Natural killer cell (primary cell): ENCODE measurements around the gene PALLD. TPM values are rescaled to one million over a fixed set of nuclear protein-coding genes. Genes with fewer than 3 reads are reported as not detected.
A peak's percentile ranks its signal among the peaks of the same experiment; 100 is the strongest.

Experiments used
- ATAC-seq, 3 donors: fragments of 150-1000 bp in 2 of 3; fragments of 200-7000 bp in 1 of 3; cut with Tn5 transposase; 1 replicate in 1 of 3; 2 replicates in 2 of 3; pipeline ENCODE4 v1.10.0; 2021; ENCODE audit warnings: mild to moderate bottlenecking in 2 of 3, moderate library complexity in 2 of 3
- DNase-seq, 2 donors: peaks; one replicate each; pipeline versions ENCODE4 v3.0.0 to v3.0.0-alpha.2; 2013 to 2021; ENCODE audit warnings: mixed read lengths in 1 of 2
- H3K27ac ChIP-seq: one replicate; pipeline ENCODE4 v1.5.1; 2013; ENCODE audit warnings: mild to moderate bottlenecking, low read length
- H3K27me3 ChIP-seq: one replicate; pipeline ENCODE4 v1.6.1; 2013; ENCODE audit warnings: low read length; ENCODE audit not compliant: control insufficient read depth, insufficient read depth
- H3K36me3 ChIP-seq: one replicate; pipeline ENCODE4 v1.6.1; 2013; ENCODE audit warnings: low read length; ENCODE audit not compliant: control insufficient read depth, insufficient read depth
- H3K4me1 ChIP-seq: one replicate; pipeline ENCODE4 v1.6.1; 2013; ENCODE audit warnings: low read length; ENCODE audit not compliant: control insufficient read depth, insufficient read depth
- H3K4me3 ChIP-seq: one replicate; pipeline ENCODE4 v1.5.1; 2013; ENCODE audit warnings: low read length
- H3K9me3 ChIP-seq: one replicate; pipeline ENCODE4 v1.6.1; 2013; ENCODE audit warnings: low read length; ENCODE audit not compliant: control insufficient read depth, insufficient read depth
- H3K27ac Mint-ChIP-seq, 2 donors: one replicate each; pipeline ENCODE4 v1.8.0; 2022; ENCODE audit warnings: mild to moderate bottlenecking in 2 of 2, mixed read lengths in 2 of 2, moderate library complexity in 1 of 2
- H3K27me3 Mint-ChIP-seq, 2 donors: one replicate each; pipeline ENCODE4 v1.8.0; 2022; ENCODE audit warnings: low read depth in 2 of 2, mixed read lengths in 2 of 2
- H3K36me3 Mint-ChIP-seq: one replicate; pipeline ENCODE4 v1.8.0; 2022; ENCODE audit warnings: mixed read lengths
- H3K4me1 Mint-ChIP-seq, 2 donors: one replicate each; pipeline ENCODE4 v1.8.0; 2022; ENCODE audit warnings: mixed read lengths in 2 of 2
- H3K4me3 Mint-ChIP-seq: one replicate; pipeline ENCODE4 v1.8.0; 2022; ENCODE audit warnings: mild to moderate bottlenecking, moderate library complexity, mixed read lengths
- H3K9me3 Mint-ChIP-seq, 2 donors: one replicate each; pipeline ENCODE4 v1.8.0; 2022; ENCODE audit warnings: mixed read lengths in 2 of 2
- WGBS: methylation state at CpG from one replicate; pipeline ENCODE4 v1.1.7; 2013; ENCODE audit warnings: missing lambda C conversion rate; ENCODE audit not compliant: insufficient coverage; 5-methylcytosine and 5-hydroxymethylcytosine counted together
- intact Hi-C: fragments of 100-400 bp; cut with micrococcal nuclease; formaldehyde crosslinking; loops from one replicate; pipeline ENCODE4 v1.14.2; 2022
- total RNA-seq, 4 donors: library from RNA; stranded (reverse); fragments of 120-200 nt in 1 of 4; gene quantifications; one replicate each; pipeline versions ENCODE4 v1.2.3 to v1.2.4, GENCODE V29; 2013 to 2022
- TF ChIP-seq, protein P1 (sequence below): fragments of 200-600 bp; IDR thresholded peaks from one replicate; pipeline ENCODE4 v1.8.0; 2022; ENCODE audit warnings: antibody characterized with exemption

Gene PALLD
- total RNA-seq, 3 donors from 2014 or later (not counting 1 experiment from before 2014, with no cell fraction given): 15.1 to 25.4 (median 22.8) TPM

DNA sequence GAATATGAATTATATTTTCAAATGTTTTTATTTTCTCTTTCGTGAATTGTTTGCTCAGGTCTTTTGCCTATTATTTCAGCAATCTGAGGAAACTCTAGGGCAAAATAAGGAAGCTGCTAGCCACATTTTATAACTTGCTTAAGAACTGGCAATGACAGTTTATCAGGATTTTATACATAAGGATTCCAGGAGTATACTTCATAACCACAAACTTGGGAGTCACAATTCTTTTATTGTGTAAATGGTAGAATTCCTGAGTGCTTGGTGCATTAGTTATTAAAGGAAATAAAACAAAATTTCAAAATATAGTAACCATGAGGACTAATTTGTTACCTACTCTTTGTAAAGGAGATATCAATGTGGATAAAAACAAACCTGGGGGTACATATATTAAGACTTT is 54.4 kb downstream of the PALLD start:
- WGBS: 100% methylated on average over 1 of the region's 1 CpG
- Mint-ChIP-seq H3K36me3 (no peaks in the 10 kb centered on the region), H3K4me3 (no peak overlapping the region), H3K4me1 (no peaks in the 10 kb centered on the region), H3K9me3 (no peaks in the 10 kb centered on the region), H3K27me3 (peaks cover 0 to 10% of the 10 kb centered on the region in 2 donors), H3K27ac (no peak overlapping the region)
- no peak overlapping the region for H3K4me3 ChIP-seq
- DNase-seq: no peak
- TF ChIP-seq, protein P1, sequence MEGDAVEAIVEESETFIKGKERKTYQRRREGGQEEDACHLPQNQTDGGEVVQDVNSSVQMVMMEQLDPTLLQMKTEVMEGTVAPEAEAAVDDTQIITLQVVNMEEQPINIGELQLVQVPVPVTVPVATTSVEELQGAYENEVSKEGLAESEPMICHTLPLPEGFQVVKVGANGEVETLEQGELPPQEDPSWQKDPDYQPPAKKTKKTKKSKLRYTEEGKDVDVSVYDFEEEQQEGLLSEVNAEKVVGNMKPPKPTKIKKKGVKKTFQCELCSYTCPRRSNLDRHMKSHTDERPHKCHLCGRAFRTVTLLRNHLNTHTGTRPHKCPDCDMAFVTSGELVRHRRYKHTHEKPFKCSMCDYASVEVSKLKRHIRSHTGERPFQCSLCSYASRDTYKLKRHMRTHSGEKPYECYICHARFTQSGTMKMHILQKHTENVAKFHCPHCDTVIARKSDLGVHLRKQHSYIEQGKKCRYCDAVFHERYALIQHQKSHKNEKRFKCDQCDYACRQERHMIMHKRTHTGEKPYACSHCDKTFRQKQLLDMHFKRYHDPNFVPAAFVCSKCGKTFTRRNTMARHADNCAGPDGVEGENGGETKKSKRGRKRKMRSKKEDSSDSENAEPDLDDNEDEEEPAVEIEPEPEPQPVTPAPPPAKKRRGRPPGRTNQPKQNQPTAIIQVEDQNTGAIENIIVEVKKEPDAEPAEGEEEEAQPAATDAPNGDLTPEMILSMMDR: no peak
- intact Hi-C loops: no loop called here
- no peaks in the 10 kb centered on the region for H3K4me1 ChIP-seq
- H3K27me3 ChIP-seq: no peaks in the 10 kb centered on the region
- H3K36me3 ChIP-seq: no peaks in the 10 kb centered on the region
- no peak for ATAC-seq
- H3K27ac ChIP-seq: no peak overlapping the region
- H3K9me3 ChIP-seq: no peaks in the 10 kb centered on the region

DNA sequence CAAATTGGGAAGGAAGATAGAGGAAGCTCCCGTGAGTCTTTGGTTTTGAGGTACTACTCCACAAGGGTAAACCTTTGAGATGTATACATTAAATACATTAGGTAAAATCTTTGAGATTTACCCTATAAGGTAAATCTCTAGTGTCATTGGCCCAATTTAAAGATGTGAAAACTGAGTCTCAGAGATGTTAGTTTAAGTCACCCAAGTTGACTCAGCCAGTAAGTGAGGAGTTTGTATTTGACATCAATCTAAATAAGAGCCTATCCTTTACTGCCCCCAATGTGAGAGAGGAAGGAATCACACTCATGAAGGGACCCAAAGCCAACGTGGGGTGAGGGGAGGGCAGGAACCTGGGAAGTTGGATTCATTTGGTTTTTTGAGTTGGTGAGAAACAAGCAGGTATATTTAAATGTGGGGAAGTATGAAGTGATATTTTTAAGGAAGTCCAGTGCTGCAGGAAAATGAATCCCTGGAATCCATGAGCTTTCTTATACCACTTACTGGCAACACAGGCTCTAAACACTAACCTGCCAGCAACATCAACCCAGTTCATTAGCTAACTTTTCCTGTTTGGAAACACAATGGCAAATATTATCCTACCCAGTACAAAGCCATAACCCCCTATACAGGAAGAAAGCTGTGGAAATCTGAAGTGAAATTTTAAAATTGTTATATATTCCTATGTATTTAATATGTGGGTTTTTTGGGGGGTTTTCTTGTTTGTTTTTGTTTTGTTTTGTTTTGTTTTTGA is 55.3 kb downstream of the PALLD start:
- DNase-seq (peak in 1 of 2 donors; percentile 52), ATAC-seq (peak in 2 of 3 donors; percentile 38 to 54)
- 26% methylated on average over 1 of the region's 2 CpGs for WGBS
- H3K27ac ChIP-seq: no peak overlapping the region
- intact Hi-C loops: no loop called here
- Mint-ChIP-seq H3K4me3 (no peak overlapping the region), H3K27ac (no peak overlapping the region), H3K4me1 (no peaks in the 10 kb centered on the region), H3K36me3 (no peaks in the 10 kb centered on the region), H3K9me3 (no peaks in the 10 kb centered on the region), H3K27me3 (peaks cover 0 to 10% of the 10 kb centered on the region in 2 donors)
- no peaks in the 10 kb centered on the region for H3K9me3 ChIP-seq
- H3K4me3 ChIP-seq: no peak overlapping the region
- no peaks in the 10 kb centered on the region for H3K36me3 ChIP-seq
- no peaks in the 10 kb centered on the region for H3K27me3 ChIP-seq
- H3K4me1 ChIP-seq: no peaks in the 10 kb centered on the region
- TF ChIP-seq, protein P1: no peak

DNA sequence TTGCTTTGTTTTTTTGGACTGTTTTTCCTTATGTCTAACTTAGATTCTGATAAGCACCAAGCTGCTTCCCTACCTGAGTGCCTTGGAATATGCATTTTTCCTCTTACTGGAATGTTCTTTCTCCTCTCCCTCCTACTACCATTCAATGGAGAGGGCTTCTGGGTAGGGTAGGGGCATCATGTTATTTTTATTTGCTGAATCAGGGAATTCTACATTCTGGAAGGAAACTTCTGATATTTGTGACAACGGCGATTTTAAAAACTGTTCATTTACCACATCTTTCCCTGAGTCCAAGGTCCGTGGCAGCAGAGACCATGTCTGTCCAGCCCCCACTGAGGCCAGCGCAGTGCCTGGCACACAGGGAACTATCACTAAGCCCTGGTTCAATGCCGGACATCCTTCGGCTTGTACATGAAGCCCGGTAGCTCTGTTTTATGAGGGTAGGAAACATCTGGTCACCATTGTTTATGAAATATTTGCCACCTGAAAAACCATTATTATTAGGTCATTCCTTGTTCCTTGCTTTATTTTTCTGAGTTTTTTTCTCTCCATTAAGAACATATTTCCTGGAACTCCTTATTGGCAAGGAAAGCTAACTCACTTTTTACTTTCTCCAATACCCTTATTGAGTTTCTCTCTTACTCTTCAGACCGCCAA is 57.0 kb downstream of the PALLD start:
- Histone ChIP-seq H3K4me1 (no peaks in the 10 kb centered on the region), H3K36me3 (no peaks in the 10 kb centered on the region), H3K4me3 (no peak overlapping the region), H3K9me3 (no peaks in the 10 kb centered on the region), H3K27me3 (no peaks in the 10 kb centered on the region), H3K27ac (no peak overlapping the region)
- no peaks in the 10 kb centered on the region for H3K4me1 Mint-ChIP-seq
- WGBS: 92% methylated on average over 7 of the region's 8 CpGs
- H3K9me3 Mint-ChIP-seq: no peaks in the 10 kb centered on the region
- TF ChIP-seq, protein P1: no peak
- intact Hi-C loops: no loop called here
- H3K27me3 Mint-ChIP-seq: peaks cover 11 to 14% of the 10 kb centered on the region in 2 donors
- no peaks in the 10 kb centered on the region for H3K36me3 Mint-ChIP-seq
- H3K4me3 Mint-ChIP-seq: no peak overlapping the region
- ATAC-seq (no peak), DNase-seq (no peak)
- no peak overlapping the region for H3K27ac Mint-ChIP-seq
